Vagina (tissue), 2 donors: Measurements from ENCODE around the gene TEAD1.

Experiments
- POLR2AphosphoS5 ChIP-seq, 2 donors: sonication (generic); formaldehyde crosslinking; IDR thresholded peaks; one replicate each; pipeline ENCODE4 v1.9.0; 2017; ENCODE audit warnings: antibody characterized with exemption in 2 of 2, mild to moderate bottlenecking in 2 of 2, low read depth in 1 of 2; ENCODE audit not compliant: insufficient read depth in 1 of 2
- TF ChIP-seq, protein P1 (sequence below), 3 experiments: fragments of 450-650 bp in 2 of 3; fragments of 200-600 bp in 1 of 3; sonication (generic) in 1 of 3; IDR thresholded peaks; one replicate each; pipeline ENCODE4 v1.5.1; 2017 to 2019; ENCODE audit warnings: antibody characterized with exemption in 3 of 3, mild to moderate bottlenecking in 2 of 3, moderate library complexity in 2 of 3

DNA sequence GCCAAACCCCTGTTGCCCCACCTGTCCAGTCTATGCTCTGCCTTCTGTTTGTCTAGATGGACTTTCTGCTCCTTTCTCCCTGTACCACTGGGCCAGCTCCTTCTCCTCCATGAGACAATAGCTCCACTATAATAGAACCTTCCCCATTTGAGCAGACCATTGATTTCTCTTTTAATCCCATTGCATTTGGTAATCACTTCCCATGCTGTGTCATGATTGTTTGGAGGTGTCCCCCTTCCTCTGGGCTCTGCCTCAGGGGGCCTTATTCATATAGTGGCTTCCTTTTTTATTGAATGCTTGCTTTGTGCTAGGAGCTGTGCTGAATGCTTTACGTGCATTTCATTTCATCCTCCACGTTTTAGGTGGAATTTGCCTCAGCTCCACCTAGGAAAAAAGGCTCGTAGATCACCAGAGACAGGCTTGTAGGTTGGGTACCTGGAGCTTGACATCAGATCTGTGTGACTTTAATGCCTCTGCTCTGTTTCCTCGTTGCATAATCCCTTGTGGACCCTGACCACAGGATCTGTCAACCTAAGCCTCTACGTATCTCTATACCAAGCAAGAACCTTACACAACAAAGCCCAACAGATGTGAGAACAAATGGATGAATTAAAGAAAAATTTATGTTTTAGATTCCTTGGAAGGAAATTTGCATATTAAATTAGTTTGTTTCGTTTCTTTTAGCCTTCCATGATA lies 228.7 kb downstream of the TEAD1 start:
- TF ChIP-seq, protein P1, sequence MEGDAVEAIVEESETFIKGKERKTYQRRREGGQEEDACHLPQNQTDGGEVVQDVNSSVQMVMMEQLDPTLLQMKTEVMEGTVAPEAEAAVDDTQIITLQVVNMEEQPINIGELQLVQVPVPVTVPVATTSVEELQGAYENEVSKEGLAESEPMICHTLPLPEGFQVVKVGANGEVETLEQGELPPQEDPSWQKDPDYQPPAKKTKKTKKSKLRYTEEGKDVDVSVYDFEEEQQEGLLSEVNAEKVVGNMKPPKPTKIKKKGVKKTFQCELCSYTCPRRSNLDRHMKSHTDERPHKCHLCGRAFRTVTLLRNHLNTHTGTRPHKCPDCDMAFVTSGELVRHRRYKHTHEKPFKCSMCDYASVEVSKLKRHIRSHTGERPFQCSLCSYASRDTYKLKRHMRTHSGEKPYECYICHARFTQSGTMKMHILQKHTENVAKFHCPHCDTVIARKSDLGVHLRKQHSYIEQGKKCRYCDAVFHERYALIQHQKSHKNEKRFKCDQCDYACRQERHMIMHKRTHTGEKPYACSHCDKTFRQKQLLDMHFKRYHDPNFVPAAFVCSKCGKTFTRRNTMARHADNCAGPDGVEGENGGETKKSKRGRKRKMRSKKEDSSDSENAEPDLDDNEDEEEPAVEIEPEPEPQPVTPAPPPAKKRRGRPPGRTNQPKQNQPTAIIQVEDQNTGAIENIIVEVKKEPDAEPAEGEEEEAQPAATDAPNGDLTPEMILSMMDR (IDR thresholded peaks at IDR 0.05) = no peak
- no peak for TF ChIP-seq POLR2AphosphoS5 (IDR thresholded peaks at IDR 0.05; ENCODE audit: insufficient read depth in 1 of 2, low read depth in 1 of 2)
